PC-3 (cell line): Measurements from ENCODE around the gene TSPEAR. TPM values are rescaled to one million over a fixed set of nuclear protein-coding genes. Genes with fewer than 3 reads are reported as not detected.
"Not testable (repeated sequence)": the region's sequence is repeated elsewhere in the genome, so short reads cannot be mapped to it uniquely, and the experiment has no call there.

Experiments used
- ATAC-seq: fragments of 200-7000 bp; cut with Tn5 transposase; 2 replicates; pipeline ENCODE4 v1.9.1; 2020; ENCODE audit warnings: mild to moderate bottlenecking, moderate library complexity
- BruUV-seq: library from RNA; stranded (reverse); fragments of 400-500 nt; replicated peaks from 2 replicates; lab custom pipeline; 2021; lab: Mats Ljungman, UMichigan
- CTCF ChIA-PET: fragments of 300-600 bp; sonication (Branson Sonifier 250); formaldehyde crosslinking; loops from one replicate; lab custom pipeline; 2022; ENCODE audit warnings: antibody characterized with exemption; lab: Charles Lee
- POLR2A ChIA-PET: fragments of 300-600 bp; sonication (Branson Sonifier 250); formaldehyde crosslinking; loops from one replicate; lab custom pipeline; 2022; ENCODE audit warnings: antibody characterized with exemption; ENCODE audit not compliant: unreplicated experiment; lab: Charles Lee
- DNase-seq: peaks from one replicate; pipeline ENCODE4 v3.0.0-alpha.2; 2015
- H2AFZ ChIP-seq: fragments of 300-600 bp; sonication (generic); 2 replicates; pipeline ENCODE4 v1.6.0; 2016; ENCODE audit warnings: antibody characterized with exemption, low read length
- H3F3A ChIP-seq: fragments of 300-600 bp; sonication (generic); one replicate; pipeline ENCODE4 v1.6.0; 2017; ENCODE audit warnings: antibody characterized with exemption, low read length, control low read depth, mild to moderate bottlenecking; ENCODE audit not compliant: unreplicated experiment
- H3K27ac ChIP-seq: fragments of 300-600 bp; sonication (generic); 2 replicates; pipeline ENCODE4 v1.5.1; 2016; ENCODE audit warnings: mild to moderate bottlenecking, low read length
- H3K27me3 ChIP-seq: fragments of 300-600 bp; sonication (generic); 2 replicates; pipeline ENCODE4 v1.6.1; 2016; ENCODE audit warnings: low read length, mixed read lengths
- H3K36me3 ChIP-seq: fragments of 300-600 bp; sonication (generic); 2 replicates; pipeline ENCODE4 v1.6.1; 2016; ENCODE audit warnings: low read depth, mixed run types, low read length, mixed read lengths
- H3K4me1 ChIP-seq: fragments of 300-600 bp; sonication (generic); 2 replicates; pipeline ENCODE4 v1.5.1; 2016; ENCODE audit warnings: low read length; ENCODE audit not compliant: insufficient read depth
- H3K4me2 ChIP-seq: fragments of 300-600 bp; sonication (generic); 2 replicates; pipeline ENCODE4 v1.6.0; 2016; ENCODE audit warnings: low read length
- H3K4me3 ChIP-seq: fragments of 300-600 bp; sonication (generic); 2 replicates; pipeline ENCODE4 v1.5.1; 2016; ENCODE audit warnings: mild to moderate bottlenecking, low read length, mixed read lengths
- H3K79me2 ChIP-seq: fragments of 300-600 bp; sonication (generic); 2 replicates; pipeline ENCODE4 v1.6.1; 2017; ENCODE audit warnings: low read length, mixed read lengths
- H3K9ac ChIP-seq: fragments of 300-600 bp; sonication (generic); 2 replicates; pipeline ENCODE4 v1.6.0; 2016; ENCODE audit warnings: mild to moderate bottlenecking, low read length
- H3K9me2 ChIP-seq: fragments of 300-600 bp; sonication (generic); replicated peaks from 2 replicates; pipeline ENCODE4 v1.6.1; 2016; ENCODE audit warnings: mixed run types, low read length, mixed read lengths
- H3K9me3 ChIP-seq: fragments of 300-600 bp; sonication (generic); 2 replicates; pipeline ENCODE4 v1.6.1; 2016; ENCODE audit warnings: low read length, mixed read lengths
- H4K20me1 ChIP-seq: fragments of 300-600 bp; sonication (generic); 2 replicates; pipeline ENCODE4 v1.6.1; 2016; ENCODE audit warnings: low read length, mixed read lengths
- CTCF ChIP-seq: fragments of 300-600 bp; sonication (generic); conservative IDR thresholded peaks from 2 replicates; pipeline ENCODE4 v1.5.1; 2017; ENCODE audit warnings: antibody characterized with exemption, low read depth, mild to moderate bottlenecking, low read length
- EZH2 ChIP-seq: fragments of 300-600 bp; sonication (generic); IDR thresholded peaks from one replicate; pipeline ENCODE4 v1.6.1; 2017; ENCODE audit warnings: antibody characterized with exemption, mild to moderate bottlenecking, low read length; ENCODE audit not compliant: unreplicated experiment
- EZH2phosphoT487 ChIP-seq: fragments of 300-600 bp; sonication (generic); IDR thresholded peaks from 2 replicates; pipeline ENCODE4 v1.6.1; 2018; ENCODE audit warnings: mild to moderate bottlenecking, antibody characterized with exemption, low read length, borderline replicate concordance
- intact Hi-C: fragments of 100-400 bp; cut with micrococcal nuclease; formaldehyde crosslinking; loops from 2 replicates; pipeline ENCODE4 v1.9.0; 2023
- total RNA-seq: library from RNA; depleted of rRNA; stranded (reverse); fragments of >200 nt; gene quantifications from 2 replicates; pipeline ENCODE4 v1.2.3, GENCODE V29; 2014

Gene TSPEAR
- total RNA-seq, 1 experiment from 2014 or later: 2.1 TPM

GRCh38 chr21:44582055-44582454, 129.3 kb downstream of the TSPEAR start:
- POLR2A ChIA-PET: no interaction called here

GRCh38 chr21:44581158-44581557, 130.2 kb downstream of the TSPEAR start:
- H3K9ac ChIP-seq: no peak overlapping the region
- DNase-seq: no peak
- no peak overlapping the region for H3K4me2 ChIP-seq
- H3K79me2 ChIP-seq: no peaks in the 10 kb centered on the region
- no peak overlapping the region for H3K4me3 ChIP-seq
- peaks cover 10% of the 10 kb centered on the region; the same call in 1 of the 2 replicates for H3K4me1 ChIP-seq
- no peaks in the 10 kb centered on the region for H3F3A ChIP-seq
- H3K9me2 ChIP-seq: no peaks in the 10 kb centered on the region
- no peak overlapping the region for H3K27ac ChIP-seq
- H4K20me1 ChIP-seq: no peaks in the 10 kb centered on the region
- no peaks in the 10 kb centered on the region for H3K36me3 ChIP-seq
- H2AFZ ChIP-seq: no peak overlapping the region
- intact Hi-C loops: no loop called here
- ATAC-seq: no peak
- no TSS peak for BruUV-seq
- ChIA-PET CTCF (interaction anchor here (1.7 kb wide), 1 partner anchor 213 kb away, joined by 4 read pairs; no protein-coding TSS in a partner anchor), POLR2A (no interaction called here)
- 0 out of 2 replicates have a peak, but pooled peaks cover 5% of the 10 kb centered on the region for H3K9me3 ChIP-seq
- no peaks in the 10 kb centered on the region for H3K27me3 ChIP-seq
- TF ChIP-seq EZH2 (no peak), CTCF (no peak), EZH2phosphoT487 (no peak)

More at GRCh38 chr21:44582055-44582454, 129.3 kb downstream of the TSPEAR start:
- H3K9ac ChIP-seq: no peak overlapping the region
- H3K4me2 ChIP-seq: no peak overlapping the region
- 0 out of 2 replicates have a peak, but pooled peaks cover 5% of the 10 kb centered on the region for H3K9me3 ChIP-seq
- H4K20me1 ChIP-seq: no peaks in the 10 kb centered on the region
- no peaks in the 10 kb centered on the region for H3K36me3 ChIP-seq
- H3K4me3 ChIP-seq: no peak overlapping the region
- no TSS peak for BruUV-seq
- no peaks in the 10 kb centered on the region for H3K27me3 ChIP-seq
- no peaks in the 10 kb centered on the region for H3K9me2 ChIP-seq
- no peak overlapping the region for H2AFZ ChIP-seq
- no peaks in the 10 kb centered on the region for H3F3A ChIP-seq
- intact Hi-C loops: no loop called here
- DNase-seq (no peak), ATAC-seq (no peak)
- no peak for TF ChIP-seq EZH2phosphoT487
- no peak for TF ChIP-seq EZH2
- TF ChIP-seq CTCF: no peak
- CTCF ChIA-PET: no interaction called here
- no peaks in the 10 kb centered on the region for H3K79me2 ChIP-seq
- H3K27ac ChIP-seq: no peak overlapping the region
- H3K4me1 ChIP-seq: peaks cover 10% of the 10 kb centered on the region; the same call in 1 of the 2 replicates

GRCh38 chr21:44580231-44580821, 131.0 kb downstream of the TSPEAR start, which contains the start of gene KRTAP10-5:
Gene KRTAP10-5, minus strand, starts transcription at chr21:44580604. Its CDS starts 26 bp downstream, at chr21:44580578.
- POLR2A ChIA-PET: not testable (repeated sequence)
- CTCF ChIA-PET: interaction anchor here (0.6 to 1.7 kb wide), 3 partner anchors 92 to 213 kb away, joined by 4 to 12 read pairs (median 4); no protein-coding TSS in a partner anchor

More at GRCh38 chr21:44580231-44580821, 131.0 kb downstream of the TSPEAR start, which contains the start of gene KRTAP10-5:
- intact Hi-C loops, H3K79me2 ChIP-seq, H3K27me3 ChIP-seq, H4K20me1 ChIP-seq, H3K36me3 ChIP-seq, H3K9me3 ChIP-seq, H3F3A ChIP-seq, H3K9me2 ChIP-seq, BruUV-seq, H3K4me1 ChIP-seq: not testable (repeated sequence)
- peak; percentile 86 for ATAC-seq
- Histone ChIP-seq H3K4me2 (peak within 1 kb of the TSS; percentile 82), H3K9ac (peak within 1 kb of the TSS; percentile 11; the same call in 1 of the 2 replicates), H3K27ac (peak within 1 kb of the TSS; percentile 40), H2AFZ (peak within 1 kb of the TSS; percentile 61), H3K4me3 (peak within 1 kb of the TSS; percentile 51)
- peak; percentile 64 for DNase-seq
